Keratinocyte (primary cell): ENCODE data around the gene CISH. TPM values are rescaled to one million over a fixed set of nuclear protein-coding genes. Genes with fewer than 3 reads are reported as not detected.

Experiments
- DNase-seq: peaks from one replicate; pipeline ENCODE4 v3.0.0-alpha.2; 2011; ENCODE audit warnings: low read depth, missing footprints, low spot score
- FAIRE-seq: peaks from 2 replicates; lab custom pipeline; 2011; peaks lifted over from hg19 to GRCh38; lab: Jason Lieb, UNC
- H2AFZ ChIP-seq: 2 replicates; pipeline ENCODE4 v1.6.0; 2012; ENCODE audit warnings: low read length, control low read depth, inconsistent platforms; ENCODE audit not compliant: control insufficient read depth
- H3K27ac ChIP-seq: 2 replicates; pipeline ENCODE4 v1.5.1; 2011; ENCODE audit warnings: low read length; ENCODE audit not compliant: control insufficient read depth, insufficient read depth
- H3K27me3 ChIP-seq: 3 replicates; pipeline ENCODE4 v1.6.0; 2011; ENCODE audit warnings: low read length; ENCODE audit not compliant: control insufficient read depth, insufficient read depth; ENCODE audit errors: extremely low read depth
- H3K36me3 ChIP-seq, 2 experiments: 2 replicates in 1 of 2; 3 replicates in 1 of 2; pipeline ENCODE4 v1.5.1; 2011; ENCODE audit warnings: low read length in 2 of 2, mild to moderate bottlenecking in 1 of 2; ENCODE audit not compliant: control insufficient read depth in 2 of 2, insufficient read depth in 2 of 2; ENCODE audit errors: extremely low read depth in 1 of 2
- H3K4me1 ChIP-seq: 3 replicates; pipeline ENCODE4 v1.5.1; 2011; ENCODE audit warnings: low read length; ENCODE audit not compliant: control insufficient read depth, insufficient read depth; ENCODE audit errors: extremely low read depth
- H3K4me2 ChIP-seq: 3 replicates; pipeline ENCODE4 v1.6.0; 2011; ENCODE audit warnings: low read depth, low read length; ENCODE audit not compliant: control insufficient read depth, insufficient read depth; ENCODE audit errors: extremely low read depth
- H3K4me3 ChIP-seq, 3 experiments: fragments of 200-600 bp in 1 of 3; sonication (generic) in 1 of 3; 2 replicates in 2 of 3; 3 replicates in 1 of 3; pipeline ENCODE4 v1.5.1; 2011 to 2016; ENCODE audit warnings: low read length in 3 of 3, mild to moderate bottlenecking in 3 of 3, control low read depth in 2 of 3, inconsistent platforms in 1 of 3, low read depth in 1 of 3, mixed read lengths in 1 of 3, mixed run types in 1 of 3, moderate library complexity in 1 of 3; ENCODE audit not compliant: control insufficient read depth in 2 of 3, insufficient read depth in 2 of 3; ENCODE audit errors: extremely low read depth in 1 of 3
- H3K79me2 ChIP-seq: 2 replicates; pipeline ENCODE4 v1.6.0; 2012; ENCODE audit warnings: low read length; ENCODE audit not compliant: control insufficient read depth, insufficient read depth
- H3K9ac ChIP-seq: 3 replicates; pipeline ENCODE4 v1.6.0; 2011; ENCODE audit warnings: low read length; ENCODE audit not compliant: control insufficient read depth, insufficient read depth; ENCODE audit errors: extremely low read depth
- H3K9me1 ChIP-seq: 3 replicates; pipeline ENCODE4 v1.6.0; 2011; ENCODE audit warnings: low read length; ENCODE audit not compliant: control insufficient read depth, insufficient read depth; ENCODE audit errors: extremely low read depth
- H3K9me3 ChIP-seq: 2 replicates; pipeline ENCODE4 v1.5.1; 2012; ENCODE audit warnings: low read depth, low read length; ENCODE audit not compliant: control insufficient read depth
- H4K20me1 ChIP-seq: 3 replicates; pipeline ENCODE4 v1.6.0; 2011; ENCODE audit warnings: low read length; ENCODE audit not compliant: control insufficient read depth, insufficient read depth; ENCODE audit errors: extremely low read depth
- EZH2 ChIP-seq: IDR thresholded peaks from one replicate; pipeline ENCODE4 v1.6.1; 2012; ENCODE audit warnings: inconsistent platforms, mild to moderate bottlenecking, low read length, moderate library complexity
- dilution Hi-C: fragments of 300-500 bp; cut with MboI; formaldehyde crosslinking; loops from one replicate; pipeline ENCODE4 v1.7.0; 2020; ENCODE audit warnings: low sequenced_read_pairs; ENCODE audit not compliant: extremely low pct_ligation_motif_present
- polyA plus RNA-seq, 5 experiments: library from polyadenylated mRNA; depleted of rRNA in 3 of 5; stranded (reverse) in 3 of 5; stranded (forward) in 1 of 5; unstranded in 1 of 5; fragments of >200 nt; gene quantifications; 1 replicate in 1 of 5; 2 replicates in 3 of 5; 3 replicates in 1 of 5; pipeline versions ENCODE4 v1.2.1 to v1.2.3, GENCODE V29; 2011 to 2012; ENCODE audit warnings: missing spikeins in 2 of 5, low read depth in 1 of 5, low replicate concordance in 1 of 5
- TF ChIP-seq, protein P1 (sequence below), 3 experiments: IDR thresholded peaks in 1 of 3; conservative IDR thresholded peaks in 1 of 3; optimal IDR thresholded peaks in 1 of 3; 2 replicates in 2 of 3; 3 replicates in 1 of 3; pipeline versions ENCODE3 to v1.5.1; 2011; ENCODE audit warnings: low read length in 3 of 3, mild to moderate bottlenecking in 3 of 3, moderate library complexity in 2 of 3, control low read depth in 1 of 3, inconsistent platforms in 1 of 3; ENCODE audit not compliant: insufficient read depth in 2 of 3; ENCODE audit errors: extremely low read depth in 1 of 3

CISH gene
- polyA plus RNA-seq, 1 donor (not counting 4 experiments of a cell fraction or from before 2014, with no cell fraction given): 1.8 TPM

DNA sequence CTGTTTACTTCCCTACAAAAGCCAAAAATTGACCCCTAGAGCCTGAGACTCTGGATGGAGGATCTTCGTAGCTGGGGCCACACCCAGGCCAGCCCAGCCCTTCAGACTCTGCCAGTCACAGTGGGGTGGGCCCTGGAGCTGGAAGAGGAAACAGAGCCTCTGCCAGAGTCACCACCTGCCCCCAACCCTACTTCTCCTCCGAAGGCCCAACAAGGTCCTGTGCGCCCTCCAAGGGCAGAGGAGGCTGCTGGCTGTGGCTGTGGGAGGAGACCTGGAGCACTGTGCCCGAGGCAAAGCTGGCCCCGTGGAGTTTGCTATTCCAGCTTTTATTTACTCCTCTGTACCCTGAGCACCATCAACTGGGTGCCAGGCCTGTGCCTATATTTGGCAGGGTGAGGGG, 19.0 kb downstream of the CISH start:
- no peak for TF ChIP-seq EZH2
- TF ChIP-seq, protein P1, sequence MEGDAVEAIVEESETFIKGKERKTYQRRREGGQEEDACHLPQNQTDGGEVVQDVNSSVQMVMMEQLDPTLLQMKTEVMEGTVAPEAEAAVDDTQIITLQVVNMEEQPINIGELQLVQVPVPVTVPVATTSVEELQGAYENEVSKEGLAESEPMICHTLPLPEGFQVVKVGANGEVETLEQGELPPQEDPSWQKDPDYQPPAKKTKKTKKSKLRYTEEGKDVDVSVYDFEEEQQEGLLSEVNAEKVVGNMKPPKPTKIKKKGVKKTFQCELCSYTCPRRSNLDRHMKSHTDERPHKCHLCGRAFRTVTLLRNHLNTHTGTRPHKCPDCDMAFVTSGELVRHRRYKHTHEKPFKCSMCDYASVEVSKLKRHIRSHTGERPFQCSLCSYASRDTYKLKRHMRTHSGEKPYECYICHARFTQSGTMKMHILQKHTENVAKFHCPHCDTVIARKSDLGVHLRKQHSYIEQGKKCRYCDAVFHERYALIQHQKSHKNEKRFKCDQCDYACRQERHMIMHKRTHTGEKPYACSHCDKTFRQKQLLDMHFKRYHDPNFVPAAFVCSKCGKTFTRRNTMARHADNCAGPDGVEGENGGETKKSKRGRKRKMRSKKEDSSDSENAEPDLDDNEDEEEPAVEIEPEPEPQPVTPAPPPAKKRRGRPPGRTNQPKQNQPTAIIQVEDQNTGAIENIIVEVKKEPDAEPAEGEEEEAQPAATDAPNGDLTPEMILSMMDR (optimal IDR thresholded peaks at IDR 0.05 in 1 of 3, IDR thresholded peaks at IDR 0.05 in 1 of 3, conservative IDR thresholded peaks at IDR 0.05 in 1 of 3; ENCODE audit: extremely low read depth in 1 of 3, insufficient read depth in 2 of 3, low read length in 3 of 3): no peak
- H3K4me2 ChIP-seq: peak overlapping the region; percentile 19
- no peak overlapping the region for H3K4me3 ChIP-seq
- H3K4me1 ChIP-seq: peaks cover 30% of the 10 kb centered on the region
- no peaks in the 10 kb centered on the region for H3K36me3 ChIP-seq
- H3K27ac ChIP-seq: no peak overlapping the region
- H4K20me1 ChIP-seq: no peaks in the 10 kb centered on the region
- H2AFZ ChIP-seq: no peak overlapping the region
- DNase-seq: no peak
- H3K9ac ChIP-seq: no peak overlapping the region
- no peaks in the 10 kb centered on the region for H3K9me1 ChIP-seq
- H3K9me3 ChIP-seq: no peaks in the 10 kb centered on the region
- dilution Hi-C loops: no loop called here
- no peaks in the 10 kb centered on the region for H3K79me2 ChIP-seq
- no peak for FAIRE-seq
- H3K27me3 ChIP-seq: no peaks in the 10 kb centered on the region

DNA sequence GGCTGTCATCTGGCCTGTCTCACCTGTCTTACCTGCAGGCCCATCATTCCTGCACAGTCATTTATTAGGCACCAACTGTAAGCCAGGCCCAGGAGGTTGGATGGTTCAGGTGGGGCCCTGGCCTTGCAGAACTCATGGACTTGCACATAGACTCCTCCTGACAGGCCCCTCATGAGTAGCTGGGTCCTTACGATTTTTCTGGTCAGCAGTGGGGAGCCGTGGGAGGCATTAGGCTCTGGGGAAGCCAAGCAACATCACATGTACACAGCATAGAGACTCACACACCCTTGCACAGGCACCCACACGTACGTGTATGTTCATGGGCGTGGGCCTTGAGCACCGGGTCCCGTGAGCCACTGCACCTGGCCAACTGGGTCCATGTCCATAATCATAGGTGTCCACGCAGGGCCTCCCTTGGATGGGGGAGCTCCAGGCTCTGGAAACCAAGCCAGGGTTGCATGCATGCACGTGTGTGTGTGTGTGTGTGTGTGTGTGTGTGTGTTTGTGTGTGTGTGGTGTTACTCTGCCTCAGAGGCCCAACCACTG, 20.3 kb downstream of the CISH start:
- H3K4me2 ChIP-seq: peak overlapping the region; percentile 69
- no peak for DNase-seq
- no peak overlapping the region for H3K9ac ChIP-seq
- H3K27me3 ChIP-seq: no peaks in the 10 kb centered on the region
- no peak for FAIRE-seq
- H3K4me3 ChIP-seq: no peak overlapping the region
- TF ChIP-seq, protein P1 (optimal IDR thresholded peaks at IDR 0.05 in 1 of 3, IDR thresholded peaks at IDR 0.05 in 1 of 3, conservative IDR thresholded peaks at IDR 0.05 in 1 of 3; ENCODE audit: extremely low read depth in 1 of 3, insufficient read depth in 2 of 3, low read length in 3 of 3): peak in 1 of 3 experiments; percentile 5
- TF ChIP-seq EZH2: no peak
- H2AFZ ChIP-seq: no peak overlapping the region
- H3K36me3 ChIP-seq: no peaks in the 10 kb centered on the region
- peak overlapping the region; percentile 79 for H3K27ac ChIP-seq
- no peaks in the 10 kb centered on the region for H4K20me1 ChIP-seq
- H3K9me3 ChIP-seq: no peaks in the 10 kb centered on the region
- H3K79me2 ChIP-seq: no peaks in the 10 kb centered on the region
- H3K4me1 ChIP-seq: peaks cover 30% of the 10 kb centered on the region
- no peaks in the 10 kb centered on the region for H3K9me1 ChIP-seq
- dilution Hi-C loops: no loop called here
